ENCODE results near the gene TECTA.

DNA sequence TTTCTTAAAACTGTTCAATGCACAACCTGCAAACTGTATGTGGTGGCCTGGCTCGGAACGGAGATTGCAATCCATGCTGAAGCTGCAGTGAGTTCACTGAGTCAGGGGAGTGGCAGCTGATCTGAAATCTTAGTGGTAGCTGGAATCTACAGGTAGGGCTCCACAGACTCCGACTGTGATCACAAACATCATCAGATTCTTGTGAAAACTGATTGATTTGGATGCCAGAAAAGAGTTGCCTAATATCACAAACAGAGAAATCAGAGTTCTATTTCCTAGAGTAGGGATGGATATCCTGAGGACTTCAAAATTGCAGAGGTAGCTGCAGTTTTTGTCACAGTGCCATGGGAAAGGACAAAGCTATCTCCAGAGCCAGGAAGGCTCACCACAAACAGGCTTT, 134.0 kb downstream of the TECTA start:
- no peak for TF ChIP-seq POLR2A (IDR thresholded peaks at IDR 0.05)
- TF ChIP-seq, protein P1, sequence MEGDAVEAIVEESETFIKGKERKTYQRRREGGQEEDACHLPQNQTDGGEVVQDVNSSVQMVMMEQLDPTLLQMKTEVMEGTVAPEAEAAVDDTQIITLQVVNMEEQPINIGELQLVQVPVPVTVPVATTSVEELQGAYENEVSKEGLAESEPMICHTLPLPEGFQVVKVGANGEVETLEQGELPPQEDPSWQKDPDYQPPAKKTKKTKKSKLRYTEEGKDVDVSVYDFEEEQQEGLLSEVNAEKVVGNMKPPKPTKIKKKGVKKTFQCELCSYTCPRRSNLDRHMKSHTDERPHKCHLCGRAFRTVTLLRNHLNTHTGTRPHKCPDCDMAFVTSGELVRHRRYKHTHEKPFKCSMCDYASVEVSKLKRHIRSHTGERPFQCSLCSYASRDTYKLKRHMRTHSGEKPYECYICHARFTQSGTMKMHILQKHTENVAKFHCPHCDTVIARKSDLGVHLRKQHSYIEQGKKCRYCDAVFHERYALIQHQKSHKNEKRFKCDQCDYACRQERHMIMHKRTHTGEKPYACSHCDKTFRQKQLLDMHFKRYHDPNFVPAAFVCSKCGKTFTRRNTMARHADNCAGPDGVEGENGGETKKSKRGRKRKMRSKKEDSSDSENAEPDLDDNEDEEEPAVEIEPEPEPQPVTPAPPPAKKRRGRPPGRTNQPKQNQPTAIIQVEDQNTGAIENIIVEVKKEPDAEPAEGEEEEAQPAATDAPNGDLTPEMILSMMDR (IDR thresholded peaks at IDR 0.05), result no peak
